HG03175 (cell line): Measurements from ENCODE around the gene RANBP2.
"Not testable (repeated sequence)": the region's sequence is repeated elsewhere in the genome, so short reads cannot be mapped to it uniquely, and the experiment has no call there.

Experiments used
- ATAC-seq: cut with Tn5 transposase; IDR thresholded peaks from one replicate; pipeline ENCODE4 v1.9.1; 2021; ENCODE audit warnings: mild to moderate bottlenecking, moderate library complexity; ENCODE audit not compliant: unreplicated experiment

RANBP2 gene

DNA sequence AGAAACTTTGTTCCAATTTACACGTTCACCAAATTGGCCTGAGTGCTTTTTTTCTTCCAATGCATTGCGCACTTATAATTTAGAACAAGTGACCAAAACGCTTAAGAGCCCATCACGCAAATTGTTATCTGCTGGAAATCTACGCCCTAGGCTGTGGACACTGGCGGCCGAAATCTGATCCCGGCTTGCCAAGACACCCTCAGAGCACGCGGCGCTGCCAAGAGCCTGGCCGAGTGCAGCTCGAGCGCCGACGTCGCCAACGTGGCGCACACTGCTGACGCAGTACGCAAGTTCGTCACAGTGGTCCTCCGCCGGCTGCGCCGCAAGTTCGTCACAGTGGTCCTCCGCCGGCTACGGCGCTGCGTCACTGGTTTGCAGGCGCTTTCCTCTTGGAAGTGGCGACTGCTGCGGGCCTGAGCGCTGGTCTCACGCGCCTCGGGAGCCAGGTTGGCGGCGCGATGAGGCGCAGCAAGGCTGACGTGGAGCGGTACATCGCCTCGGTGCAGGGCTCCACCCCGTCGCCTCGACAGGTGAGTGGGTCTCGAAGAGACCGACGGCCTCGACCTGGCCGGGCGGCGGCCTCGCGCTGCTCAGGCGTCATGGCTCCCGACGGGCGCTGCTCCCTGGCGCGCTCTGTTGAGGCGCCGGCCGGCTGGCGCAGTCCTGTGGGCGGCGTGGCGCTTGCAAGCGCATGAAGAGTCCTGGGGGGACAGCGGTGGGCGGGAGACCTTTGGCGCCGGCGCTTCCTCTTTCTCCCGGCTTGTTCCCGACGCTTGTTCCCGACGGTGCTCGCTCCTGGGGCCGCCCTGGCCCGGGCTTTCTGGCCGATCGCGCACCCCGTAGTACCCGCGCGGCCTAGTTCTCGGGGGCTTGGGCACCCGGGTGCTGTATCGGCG lies at the start of gene RANBP2:
Gene RANBP2, plus strand, starts transcription at position 334 of the 896 bp plus-strand sequence. Its CDS starts 125 bp downstream, at position 459.
- ATAC-seq: peak; percentile 99

DNA sequence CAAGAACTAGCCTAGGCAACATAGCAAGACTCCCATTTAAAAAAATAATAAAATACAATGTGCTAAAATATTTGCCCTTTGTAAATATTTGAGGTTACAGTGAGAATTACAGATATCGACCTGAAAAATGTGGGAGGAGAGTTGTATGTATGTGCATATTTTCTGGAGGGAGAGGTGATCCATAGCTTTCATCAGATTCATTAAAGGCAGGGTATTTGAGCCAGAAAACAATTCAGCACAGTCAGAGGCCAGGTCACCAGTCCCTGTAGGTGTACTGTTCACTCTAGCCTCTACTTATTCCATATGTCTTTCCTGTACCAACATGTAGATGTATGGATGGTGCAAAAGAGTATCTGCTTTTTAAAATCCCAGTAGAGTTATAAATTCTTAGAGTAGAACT lies 49.0 kb upstream of the RANBP2 start:
- not testable (repeated sequence) for ATAC-seq

DNA sequence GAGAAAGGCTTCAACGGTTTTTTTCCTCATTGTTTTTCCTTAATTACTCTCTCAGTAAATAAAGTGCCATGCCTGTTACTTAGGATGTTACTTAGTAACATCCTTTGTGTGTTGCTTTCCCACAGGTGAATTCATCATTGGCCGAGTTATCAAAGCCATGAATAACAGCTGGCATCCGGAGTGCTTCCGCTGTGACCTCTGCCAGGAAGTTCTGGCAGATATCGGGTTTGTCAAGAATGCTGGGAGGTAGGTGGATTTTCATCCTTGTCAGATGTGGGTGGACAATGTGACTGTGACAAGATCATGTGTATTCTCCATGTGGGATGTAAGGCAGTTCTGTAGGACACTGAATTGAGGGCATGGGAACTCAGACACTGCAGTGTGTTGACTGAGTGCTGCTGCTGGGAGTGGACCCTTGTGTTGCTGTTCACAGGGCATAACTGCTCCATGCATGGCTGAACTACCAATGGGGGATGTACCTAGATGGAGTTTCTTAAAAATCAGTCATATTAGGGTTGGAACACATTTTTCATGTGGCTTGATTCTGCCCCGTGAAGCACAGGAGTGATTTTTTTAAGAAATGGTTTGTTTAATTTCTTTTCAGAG lies 47.0 kb upstream of the RANBP2 start:
- ATAC-seq: not testable (repeated sequence)

DNA sequence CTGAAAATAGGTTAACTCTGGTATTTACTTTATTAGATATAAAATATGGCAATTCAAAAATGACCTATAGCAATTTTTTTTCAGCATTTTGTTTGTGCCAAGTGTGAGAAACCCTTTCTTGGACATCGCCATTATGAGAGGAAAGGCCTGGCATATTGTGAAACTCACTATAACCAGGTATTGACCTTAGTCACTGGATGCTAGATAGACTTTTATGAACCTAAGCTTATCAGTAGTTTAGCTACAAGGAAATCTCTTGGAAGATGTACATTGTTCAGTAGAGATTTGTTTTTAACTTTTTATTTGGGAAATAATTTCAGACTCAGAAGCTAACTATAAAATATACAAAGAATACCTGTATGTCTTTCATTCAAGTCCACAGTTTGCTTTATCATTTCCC lies 42.8 kb upstream of the RANBP2 start:
- ATAC-seq: not testable (repeated sequence)

DNA sequence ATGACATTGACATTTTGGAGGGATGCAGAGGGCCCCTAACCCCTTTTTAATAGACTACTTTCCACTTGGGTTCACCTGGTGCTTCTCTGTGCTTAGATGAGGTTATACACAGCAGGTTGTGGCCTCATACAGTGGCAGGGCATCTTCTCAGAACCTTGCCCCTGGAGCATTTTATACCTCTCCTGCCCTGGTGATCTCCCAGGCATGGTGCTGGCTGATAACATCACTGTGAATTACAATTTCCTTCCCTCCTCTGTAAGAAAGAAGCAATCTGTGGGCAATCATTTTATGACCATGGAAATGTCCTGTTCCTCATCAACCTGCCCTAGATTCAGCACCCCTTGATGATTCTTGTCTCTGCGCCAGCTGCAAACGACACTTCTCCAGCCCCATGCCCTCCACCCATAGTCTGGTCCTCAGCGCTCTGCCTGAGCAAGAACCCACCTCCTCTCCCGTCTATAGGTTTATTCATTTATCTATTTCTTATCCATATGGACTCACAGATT lies 42.0 kb upstream of the RANBP2 start:
- not testable (repeated sequence) for ATAC-seq

DNA sequence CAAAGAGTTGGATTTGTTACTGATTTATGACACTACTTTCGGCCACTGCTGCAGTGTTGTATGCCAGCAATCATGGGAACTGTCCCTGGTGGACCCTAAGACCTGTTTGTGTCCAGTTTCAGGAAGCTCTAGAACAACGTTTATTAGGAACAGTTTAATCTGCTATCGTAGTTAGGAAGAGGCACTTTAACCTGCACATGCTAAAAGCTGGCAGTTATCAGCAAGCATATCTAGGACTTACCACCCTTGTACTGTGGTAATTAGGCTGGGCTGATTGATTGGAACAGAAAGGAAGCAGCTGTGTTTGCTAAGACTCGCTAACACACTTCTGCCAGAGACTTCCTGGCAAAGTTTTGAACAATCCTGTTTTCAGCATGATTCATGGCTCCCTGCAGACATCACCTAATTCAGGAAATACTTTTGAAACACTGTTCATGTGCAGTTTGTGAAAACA lies 41.1 kb upstream of the RANBP2 start:
- ATAC-seq: not testable (repeated sequence)

DNA sequence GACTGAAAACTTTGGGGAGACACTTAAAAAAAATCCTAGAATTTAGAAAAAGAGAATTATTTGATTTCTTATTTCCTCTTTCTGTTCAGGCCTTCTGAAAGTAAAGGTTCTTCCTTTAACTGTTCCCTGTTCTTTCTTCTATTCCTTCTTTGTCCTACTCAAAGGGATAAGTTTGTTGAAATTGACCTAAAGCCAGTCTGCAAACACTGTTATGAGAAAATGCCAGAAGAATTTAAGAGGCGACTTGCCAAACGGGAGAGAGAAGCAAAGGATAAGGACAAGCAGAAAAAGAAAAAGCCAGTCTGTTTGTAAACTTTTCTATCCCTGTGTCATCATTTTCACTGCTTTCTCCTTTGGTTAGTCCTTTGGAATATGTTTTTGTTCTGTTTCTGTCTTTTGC lies 38.5 kb upstream of the RANBP2 start:
- not testable (repeated sequence) for ATAC-seq

DNA sequence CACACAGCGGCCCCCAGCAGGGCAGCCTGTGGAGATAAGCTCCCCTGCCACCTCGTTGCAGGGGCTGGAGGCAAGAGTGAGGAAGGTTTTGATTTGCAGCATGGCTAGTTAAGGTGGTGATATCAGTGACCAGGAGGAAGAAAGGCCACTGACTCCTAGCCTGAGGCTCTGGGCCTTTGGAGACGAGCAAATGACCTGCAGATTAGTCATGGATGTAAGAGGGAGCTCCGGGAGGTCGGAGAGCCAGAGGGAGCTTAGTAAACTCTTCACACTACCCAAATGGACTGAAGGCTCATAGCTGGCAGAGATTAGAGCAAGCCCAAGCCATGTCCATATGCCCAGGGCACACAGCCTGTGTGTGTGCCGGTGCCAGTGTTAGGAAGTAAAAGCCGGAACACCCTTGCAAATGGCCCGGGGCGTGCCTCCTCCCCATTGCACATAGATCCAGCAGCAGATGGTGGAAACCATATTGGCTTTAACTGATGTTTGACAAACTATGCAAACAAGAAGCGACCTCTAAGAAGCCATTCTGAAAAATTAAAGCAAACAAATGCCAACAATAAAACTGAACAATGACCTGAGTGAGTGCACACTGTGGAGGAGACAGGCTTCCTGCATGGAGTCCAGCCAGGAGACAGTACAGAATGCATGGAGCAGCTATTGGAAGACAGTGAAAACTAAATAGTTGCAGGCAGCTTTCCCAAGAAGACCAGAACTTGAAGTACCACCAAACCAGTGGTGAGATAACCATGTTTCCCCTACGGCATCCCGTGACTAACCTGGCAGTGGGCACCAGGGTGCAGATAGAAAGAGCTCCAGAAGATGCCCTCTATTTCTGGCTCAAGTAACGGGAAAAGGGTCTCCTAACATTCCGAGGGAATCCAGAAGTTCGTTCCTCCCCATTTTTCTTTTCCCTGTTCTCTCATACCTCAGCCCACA lies 30.2 kb upstream of the RANBP2 start:
- ATAC-seq: not testable (repeated sequence)

DNA sequence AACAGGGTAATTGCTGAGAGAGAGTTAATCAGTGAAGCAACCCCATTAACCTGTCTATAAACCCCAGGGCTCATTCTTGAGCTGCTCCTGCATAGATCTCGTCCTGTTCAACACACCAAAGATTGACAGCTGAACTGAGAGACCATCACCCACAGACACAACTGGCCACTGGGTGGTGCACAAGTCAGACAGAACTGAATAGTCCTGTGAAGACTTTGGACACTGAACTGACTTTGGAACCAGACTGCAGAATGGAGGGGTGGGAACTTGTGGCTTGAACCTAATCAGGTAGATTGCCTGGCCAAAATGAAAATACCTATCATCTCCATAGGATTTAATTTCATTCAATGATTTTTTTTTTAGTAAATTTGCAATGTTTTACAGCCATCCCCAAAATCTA lies 29.3 kb upstream of the RANBP2 start:
- ATAC-seq: peak; percentile 82

DNA sequence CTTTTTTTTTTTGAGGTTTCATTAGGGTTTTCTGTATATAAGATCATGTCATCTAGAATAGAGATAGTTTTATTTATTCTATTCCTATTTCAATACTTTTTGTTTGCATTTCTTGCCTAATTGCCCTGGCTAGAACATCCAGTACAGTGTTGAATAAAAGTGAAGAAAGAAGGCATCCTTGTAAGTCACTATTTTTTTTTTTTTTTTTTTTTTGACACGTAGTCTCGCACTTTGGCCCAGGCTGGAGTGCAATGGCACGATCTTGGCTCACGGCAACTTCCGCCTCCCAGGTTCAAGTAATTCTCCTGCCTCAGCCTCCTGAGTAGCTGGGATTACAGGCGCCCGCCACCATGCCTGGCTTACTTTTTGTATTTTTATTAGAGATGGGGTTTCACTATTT lies 27.8 kb upstream of the RANBP2 start:
- ATAC-seq: no peak

DNA sequence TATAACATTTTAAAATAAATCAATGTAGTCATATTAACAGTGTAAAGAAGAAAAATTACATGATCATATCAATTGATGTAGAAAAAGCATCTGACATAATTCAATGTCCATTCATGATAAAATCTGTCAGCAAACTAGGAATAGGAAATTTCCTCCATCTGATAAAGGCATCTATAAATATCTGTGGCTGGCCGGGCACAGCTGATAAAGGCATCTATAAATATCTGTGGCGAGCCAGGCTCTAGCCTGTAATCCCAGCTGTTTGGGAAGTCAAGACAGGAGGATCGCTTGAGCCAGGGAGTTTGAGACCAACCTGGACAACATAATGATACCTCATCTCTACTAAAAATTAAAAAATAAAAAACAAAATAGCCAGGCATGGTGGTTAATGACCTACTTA lies 18.1 kb upstream of the RANBP2 start:
- no peak for ATAC-seq

DNA sequence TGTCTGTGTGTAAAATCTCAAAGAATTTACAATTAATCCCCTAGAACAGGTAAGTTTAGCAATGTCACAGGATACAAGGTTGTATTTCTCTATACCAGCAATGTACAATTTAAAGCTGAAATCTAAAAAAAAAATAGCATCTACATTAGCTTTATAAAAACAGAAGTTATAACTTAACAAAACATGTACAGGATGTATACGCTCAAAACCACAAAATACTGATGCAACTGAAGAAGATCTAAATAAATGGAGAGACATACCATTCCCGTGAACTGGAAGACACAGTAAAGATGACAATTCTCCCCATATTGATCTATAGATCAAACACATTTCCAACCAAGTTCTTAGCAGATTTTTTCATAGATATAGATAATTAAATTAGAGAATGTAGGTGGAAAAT lies 17.5 kb upstream of the RANBP2 start:
- no peak for ATAC-seq

DNA sequence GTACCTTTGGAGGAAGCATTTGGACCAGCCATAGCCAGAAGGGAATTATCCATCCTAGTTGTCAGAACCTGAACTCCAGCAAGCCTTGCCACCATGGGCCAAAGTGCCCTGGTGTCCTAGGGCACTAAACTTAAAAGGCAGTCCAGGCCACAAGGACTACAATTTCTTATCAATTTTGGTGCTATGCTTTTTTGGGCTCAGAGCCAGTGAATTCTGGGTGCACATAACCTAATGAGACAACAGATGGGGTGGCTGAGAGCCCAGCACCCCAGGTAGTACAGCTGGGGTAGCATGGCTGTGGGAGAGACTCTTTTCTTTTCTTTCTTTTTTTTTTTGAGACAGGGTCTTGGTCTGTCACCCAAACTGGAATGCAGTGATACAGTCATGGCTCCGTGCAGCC lies 14.4 kb upstream of the RANBP2 start:
- ATAC-seq: no peak

DNA sequence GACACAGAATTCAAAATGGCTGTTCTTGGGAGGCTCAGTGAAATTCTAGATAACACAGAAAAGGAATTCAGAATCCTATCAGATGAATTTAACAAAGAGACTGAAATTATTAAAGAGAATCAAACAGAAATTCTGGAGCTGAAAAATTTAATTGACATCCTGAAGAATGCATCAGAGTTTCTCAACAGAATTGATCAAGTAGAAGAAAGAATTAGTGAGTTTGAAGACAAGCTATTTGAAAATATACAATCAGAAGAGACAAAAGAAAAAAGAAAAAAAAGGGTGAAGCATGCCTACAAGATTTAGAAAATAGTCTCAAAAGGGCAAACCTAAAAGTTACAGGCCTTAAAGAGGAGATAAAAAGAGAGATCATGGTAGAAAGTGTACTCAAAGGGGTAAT lies 12.0 kb upstream of the RANBP2 start:
- no peak for ATAC-seq

DNA sequence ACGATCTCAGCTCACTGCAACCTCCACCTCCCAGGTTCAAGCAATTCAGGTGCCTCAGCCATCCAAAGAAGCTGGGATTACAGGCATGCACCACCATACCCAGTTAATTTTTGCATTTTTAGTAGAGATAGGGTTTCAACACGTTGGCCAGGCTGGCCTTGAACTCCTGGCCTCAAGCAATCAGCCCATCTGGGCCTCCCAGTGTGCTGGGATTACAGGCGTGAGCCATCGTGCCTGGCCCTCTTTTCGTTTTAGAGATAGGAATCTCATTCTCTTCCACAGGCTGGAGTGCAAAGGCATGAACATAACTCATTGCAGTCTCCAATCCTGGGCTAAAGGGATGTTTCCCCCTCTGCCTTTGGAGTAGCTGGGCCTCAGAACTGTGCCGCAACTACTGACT lies 2.3 kb upstream of the RANBP2 start:
- ATAC-seq: not testable (repeated sequence)

DNA sequence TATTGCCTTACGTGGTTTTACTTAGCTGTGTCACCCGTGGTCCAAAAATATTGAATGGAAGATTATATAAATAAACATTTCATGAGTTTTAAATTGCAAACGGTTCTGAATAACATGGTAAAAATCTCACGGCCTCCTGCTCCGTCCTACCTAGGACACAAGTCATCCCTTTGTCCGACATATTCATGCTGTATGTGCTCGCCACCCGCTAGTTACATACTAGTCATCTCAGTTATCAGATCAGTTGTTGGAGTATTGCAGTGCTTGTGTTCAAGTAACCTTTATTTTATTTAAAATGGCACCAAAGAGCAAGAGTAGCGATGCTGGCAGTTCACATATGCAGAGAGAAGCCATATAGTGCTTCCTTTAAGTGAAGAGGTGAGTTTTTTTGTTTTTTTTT lies 6.8 kb downstream of the RANBP2 start:
- ATAC-seq: not testable (repeated sequence)

DNA sequence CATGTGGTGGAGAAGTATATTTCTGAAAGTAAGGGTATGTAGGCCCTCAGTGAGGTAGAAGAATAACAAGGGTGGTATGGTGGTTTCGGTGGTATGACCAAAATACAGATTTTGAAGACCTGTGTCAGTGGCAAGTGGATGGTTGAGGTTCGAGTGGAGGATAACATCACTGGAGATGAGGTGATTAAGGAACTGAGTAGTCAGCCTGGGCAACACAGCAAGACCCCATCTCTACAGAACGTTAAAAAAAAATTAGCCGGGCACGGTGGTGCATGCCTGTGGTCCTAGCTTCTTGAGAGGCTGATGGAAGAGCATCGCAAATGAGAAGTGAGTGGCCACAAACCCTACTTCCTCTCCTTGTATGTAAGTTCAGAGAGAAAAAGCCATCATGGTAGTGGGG lies 15.4 kb downstream of the RANBP2 start:
- ATAC-seq: not testable (repeated sequence)

DNA sequence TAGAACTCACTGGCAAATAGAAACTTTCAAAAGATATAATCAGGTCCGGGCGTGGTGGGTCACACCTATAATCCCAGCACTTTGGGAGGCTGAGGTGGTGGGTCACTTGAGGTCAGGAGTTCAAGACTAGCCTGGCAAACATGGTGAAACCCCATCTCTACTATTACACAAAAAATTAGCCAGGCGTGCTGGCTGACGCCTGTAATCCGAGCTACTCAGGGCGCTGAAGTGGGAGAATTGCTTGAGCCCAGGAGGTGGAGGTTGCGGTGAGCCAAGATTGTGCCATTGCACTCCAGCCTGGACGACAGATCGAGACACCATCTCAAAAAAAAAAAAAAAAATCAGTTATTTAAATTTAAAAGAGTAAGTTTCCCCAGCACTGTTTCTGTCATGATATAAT lies 38.7 kb downstream of the RANBP2 start:
- not testable (repeated sequence) for ATAC-seq

DNA sequence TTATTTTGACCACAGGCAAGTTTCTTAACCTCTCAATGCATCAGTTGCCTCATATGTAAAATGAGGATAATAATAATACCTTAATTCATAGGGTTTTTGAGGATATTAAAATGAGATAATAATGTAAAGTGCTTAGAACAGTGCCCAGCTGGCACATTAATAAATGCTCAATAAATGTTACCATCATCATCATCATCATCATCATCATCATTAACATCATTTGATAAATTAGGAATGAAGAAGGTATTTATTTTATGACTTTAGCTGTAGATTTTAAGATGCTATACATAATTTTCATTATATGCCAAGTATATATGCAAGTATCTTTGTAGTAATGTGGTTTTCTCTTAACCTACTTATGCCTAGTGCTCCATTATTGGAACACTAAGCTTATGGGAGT lies 43.3 kb downstream of the RANBP2 start:
- ATAC-seq: not testable (repeated sequence)

DNA sequence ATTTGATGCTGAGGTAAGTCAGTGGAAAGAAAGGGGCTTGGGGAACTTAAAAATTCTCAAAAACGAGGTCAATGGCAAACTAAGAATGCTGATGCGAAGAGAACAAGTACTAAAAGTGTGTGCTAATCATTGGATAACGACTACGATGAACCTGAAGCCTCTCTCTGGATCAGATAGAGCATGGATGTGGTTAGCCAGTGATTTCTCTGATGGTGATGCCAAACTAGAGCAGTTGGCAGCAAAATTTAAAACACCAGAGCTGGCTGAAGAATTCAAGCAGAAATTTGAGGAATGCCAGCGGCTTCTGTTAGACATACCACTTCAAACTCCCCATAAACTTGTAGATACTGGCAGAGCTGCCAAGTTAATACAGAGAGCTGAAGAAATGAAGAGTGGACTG lies 47.4 kb downstream of the RANBP2 start:
- ATAC-seq: not testable (repeated sequence)

DNA sequence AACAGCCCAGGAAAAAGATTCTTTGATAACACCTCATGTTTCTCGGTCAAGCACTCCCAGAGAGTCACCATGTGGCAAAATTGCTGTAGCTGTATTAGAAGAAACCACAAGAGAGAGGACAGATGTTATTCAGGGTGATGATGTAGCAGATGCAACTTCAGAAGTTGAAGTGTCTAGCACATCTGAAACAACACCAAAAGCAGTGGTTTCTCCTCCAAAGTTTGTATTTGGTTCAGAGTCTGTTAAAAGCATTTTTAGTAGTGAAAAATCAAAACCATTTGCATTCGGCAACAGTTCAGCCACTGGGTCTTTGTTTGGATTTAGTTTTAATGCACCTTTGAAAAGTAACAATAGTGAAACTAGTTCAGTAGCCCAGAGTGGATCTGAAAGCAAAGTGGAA lies 48.6 kb downstream of the RANBP2 start:
- not testable (repeated sequence) for ATAC-seq
